HG03565 (cell line): Measurements from ENCODE around the gene BLOC1S1.

Experiments used
- ATAC-seq: cut with Tn5 transposase; IDR thresholded peaks from one replicate; pipeline ENCODE4 v1.9.1; 2021; ENCODE audit warnings: mild to moderate bottlenecking, moderate library complexity; ENCODE audit not compliant: unreplicated experiment

The BLOC1S1 gene

DNA sequence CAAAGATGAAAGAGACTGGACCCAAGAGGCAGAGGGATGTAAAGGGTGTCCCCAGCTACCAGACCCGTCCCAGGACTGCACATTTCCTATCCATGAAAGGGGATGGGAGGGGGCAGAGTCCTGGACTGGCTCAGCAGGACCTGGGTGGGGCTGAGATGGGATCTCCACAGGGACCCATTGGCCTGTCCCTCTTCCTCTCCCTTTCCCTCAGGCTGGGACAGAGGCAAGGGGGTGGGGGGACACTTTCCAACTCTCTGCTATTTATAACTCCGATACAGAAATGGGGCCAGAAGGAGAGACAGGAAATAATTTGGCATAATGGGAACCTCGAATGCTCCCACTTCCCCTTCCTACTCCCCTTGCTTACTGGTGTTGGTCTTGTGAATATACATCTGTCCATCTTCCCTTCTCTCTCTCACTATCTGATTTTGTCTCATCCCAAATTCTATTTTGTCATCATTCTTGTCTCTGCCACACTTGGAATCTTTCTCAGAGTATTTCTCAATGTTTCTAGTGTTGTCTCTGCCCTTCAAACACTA, 7.1 kb upstream of the BLOC1S1 start:
- ATAC-seq = no peak

DNA sequence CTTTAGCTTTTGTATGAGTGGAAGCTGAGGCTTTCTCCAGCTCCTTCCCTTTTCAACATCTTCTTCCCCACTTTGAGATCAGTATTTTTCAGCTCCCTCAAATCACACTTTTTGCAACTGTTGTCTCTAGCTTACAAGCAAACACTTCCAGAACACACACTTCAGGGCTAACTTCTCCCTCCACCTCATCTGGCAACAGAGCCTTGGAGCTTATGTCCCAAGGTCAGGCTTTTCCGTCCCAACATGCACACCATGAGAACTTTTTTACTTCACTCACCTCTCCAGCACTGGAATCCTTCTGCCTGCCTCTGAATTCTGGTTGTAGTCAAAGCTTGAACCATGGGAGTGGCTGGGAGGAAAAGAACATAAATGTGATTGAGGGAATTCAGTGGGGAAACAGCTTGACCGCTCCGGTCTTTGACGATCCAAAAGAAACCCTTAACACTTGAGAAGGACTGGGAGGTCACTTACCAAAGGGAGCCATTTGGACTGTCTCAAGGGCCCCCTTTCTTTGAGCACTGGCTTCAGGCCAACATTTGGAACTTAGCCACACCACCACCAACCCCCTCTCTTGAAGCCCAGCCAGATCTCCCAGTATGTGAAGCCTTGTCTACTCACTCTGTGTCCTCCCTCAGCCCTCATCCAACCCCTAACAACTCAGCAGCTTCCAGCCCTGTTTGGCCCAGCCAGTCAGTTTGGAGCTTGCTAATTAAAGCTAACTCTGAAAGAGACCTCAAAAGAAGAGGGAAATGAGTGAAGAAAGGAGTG, 3.9 kb upstream of the BLOC1S1 start:
- no peak for ATAC-seq

DNA sequence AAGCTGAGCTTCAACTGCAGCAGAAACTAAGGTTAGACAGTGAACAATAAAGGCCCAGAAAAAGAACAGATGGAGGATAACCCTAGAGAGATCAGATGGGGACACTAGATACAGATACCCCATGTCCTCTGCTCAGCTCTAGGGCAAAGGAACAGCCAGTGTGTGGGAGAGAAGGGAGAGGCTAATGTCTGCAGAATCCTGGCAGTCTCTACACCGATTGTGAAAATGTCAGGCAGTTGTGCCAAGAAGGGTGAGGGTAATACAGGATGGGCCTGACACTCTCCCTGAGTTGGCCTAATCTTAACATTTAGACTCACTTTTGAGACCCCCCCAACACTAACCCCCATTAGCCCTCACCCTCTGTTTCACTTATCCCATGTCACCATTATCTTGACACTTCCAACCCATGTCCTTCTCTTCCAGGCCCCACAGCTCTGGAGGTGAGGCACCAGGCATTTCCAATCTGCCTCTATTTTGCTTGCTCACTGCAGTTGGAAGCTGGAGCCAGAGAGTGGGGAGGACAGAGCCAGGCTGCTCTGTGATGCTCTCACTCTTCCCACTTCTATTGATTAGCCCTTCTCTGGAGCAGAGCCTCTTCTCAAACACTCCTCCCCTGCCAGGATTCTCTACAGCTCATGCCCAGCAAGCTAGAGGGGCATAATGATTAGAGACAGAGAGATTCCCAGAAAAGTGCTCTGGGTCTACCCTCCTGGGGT, 3.0 kb upstream of the BLOC1S1 start:
- no peak for ATAC-seq

DNA sequence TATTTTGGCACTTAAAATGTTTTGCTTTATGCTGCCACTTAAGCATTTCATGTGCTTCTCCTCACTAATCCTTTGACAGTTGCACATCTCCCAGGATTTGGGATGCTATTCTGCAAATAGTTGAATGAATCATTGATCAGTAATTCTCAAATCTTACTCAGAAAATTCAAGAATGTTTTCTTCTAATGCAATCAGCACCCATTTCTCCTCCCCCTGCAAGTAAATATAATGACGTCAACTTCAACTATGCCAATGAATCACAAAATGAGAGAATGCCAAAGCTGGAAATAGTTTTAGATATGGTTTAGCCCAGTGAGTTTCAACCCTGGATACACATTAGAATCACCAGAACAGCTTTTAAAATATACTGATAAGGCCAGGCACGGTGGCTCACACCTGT, 2.1 kb upstream of the BLOC1S1 start:
- ATAC-seq = no peak

DNA sequence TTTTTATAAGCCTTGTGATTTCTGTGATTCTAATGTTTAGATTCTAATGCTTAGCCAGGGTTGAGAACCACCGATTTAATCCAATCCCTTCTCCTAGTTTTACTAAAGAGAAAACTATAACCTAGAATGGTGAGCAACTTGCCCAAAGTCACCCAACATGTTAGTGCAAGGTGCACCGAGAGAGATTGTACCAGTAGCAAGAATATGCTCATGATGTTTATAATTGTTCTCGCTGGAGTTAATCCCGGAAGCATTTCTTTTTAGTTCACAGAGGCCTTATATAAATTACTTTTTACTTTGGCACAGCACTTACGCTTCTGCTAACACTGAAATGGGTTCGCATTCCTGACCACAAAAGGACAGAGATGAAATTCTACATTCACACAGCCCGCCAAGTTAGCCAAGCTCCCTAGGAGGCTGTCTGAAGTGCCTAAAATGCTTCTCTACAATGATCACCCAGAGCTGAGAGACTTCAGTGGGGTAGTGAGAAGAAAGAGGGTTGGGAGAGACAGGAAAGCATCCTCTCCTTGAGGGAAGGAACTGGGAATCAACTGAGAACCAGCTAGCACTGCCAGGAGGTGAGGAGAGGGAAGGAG, 579 bp upstream of the BLOC1S1 start:
- no peak for ATAC-seq

DNA sequence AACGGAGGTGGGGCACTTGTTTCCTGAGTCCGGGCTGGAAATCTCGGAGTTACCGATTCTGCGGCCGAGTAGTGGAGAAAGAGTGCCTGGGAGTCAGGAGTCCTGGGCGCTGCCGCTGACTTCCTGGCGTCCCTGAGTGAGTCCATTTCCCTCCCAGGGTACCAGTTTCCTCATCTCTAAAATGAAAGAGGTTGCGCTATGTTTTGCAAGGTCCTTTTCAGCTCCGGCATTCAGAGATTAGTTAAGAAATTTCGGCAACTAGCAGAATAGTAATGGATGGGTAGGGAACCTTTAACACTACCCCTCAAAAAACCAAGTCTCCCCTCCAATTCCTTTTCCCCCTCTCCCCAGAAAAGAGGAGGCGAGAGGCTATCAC, 724 bp downstream of the BLOC1S1 start:
- no peak for ATAC-seq

DNA sequence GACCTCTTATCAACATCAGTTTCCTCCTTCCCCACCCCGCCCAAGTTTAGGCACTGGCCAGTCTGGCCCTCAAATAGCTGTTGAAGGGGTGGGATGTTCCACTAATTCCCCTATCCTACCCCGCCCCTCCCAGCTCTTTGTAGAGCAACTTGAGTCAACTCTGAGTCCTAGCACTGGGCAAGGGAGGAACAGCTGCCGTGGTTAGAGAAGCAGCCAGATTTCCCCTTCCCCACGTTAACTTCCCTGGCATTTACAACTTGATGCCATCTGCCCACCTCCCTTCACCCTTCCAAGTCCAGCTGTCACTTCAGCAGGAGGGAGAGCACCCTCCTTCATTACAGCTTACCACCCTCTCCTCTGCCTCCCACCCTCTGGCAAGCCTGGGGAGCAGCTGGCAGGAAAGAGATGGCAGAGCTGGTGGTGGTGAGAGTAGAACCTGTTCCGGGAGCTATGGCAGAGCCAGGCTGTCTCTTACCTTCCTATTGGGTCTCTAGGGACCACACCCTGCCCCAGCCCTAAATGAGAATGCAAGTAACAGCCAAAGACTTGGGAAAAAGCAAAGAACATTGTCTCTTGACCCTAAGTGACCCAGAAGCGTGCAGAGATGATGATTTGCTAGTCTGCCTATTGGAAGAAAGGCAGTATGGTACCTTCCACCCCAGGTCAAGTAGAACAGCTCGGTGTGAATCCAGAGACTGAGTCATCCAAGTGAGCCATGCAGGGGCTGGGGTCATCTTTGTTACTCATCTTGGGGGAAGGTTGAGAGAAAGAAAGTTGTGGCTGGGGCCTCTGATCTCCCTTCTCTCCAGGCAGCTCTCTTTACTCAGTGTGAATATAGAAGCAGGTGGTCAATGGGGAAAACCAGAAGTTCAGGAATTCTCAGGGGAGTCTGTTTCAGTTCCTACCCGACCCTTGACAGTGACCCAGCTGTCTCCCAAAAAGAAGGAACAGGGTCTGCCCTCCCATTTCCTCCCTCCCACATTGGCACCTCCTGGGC, 1.5 kb downstream of the BLOC1S1 start:
- no peak for ATAC-seq

DNA sequence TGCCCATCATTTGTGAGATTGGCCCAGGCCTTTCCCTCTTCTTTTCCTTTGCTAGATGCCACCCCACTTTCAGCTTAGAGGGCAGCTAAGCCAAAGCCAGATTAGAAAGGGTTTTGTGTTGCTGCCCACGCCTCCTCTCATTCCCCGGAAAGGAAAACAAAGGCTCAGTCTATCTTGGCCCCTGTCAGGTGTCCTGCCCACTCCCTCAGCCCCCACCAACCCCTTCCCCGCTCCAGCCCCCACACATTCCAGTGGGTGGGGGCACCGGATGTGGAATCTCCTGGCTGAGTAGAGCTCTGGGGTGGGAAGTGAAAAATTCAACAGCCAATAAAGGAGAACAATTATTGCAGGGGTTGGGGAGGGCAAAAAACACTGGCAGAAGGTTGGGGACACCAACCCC, 2.2 kb downstream of the BLOC1S1 start:
- no peak for ATAC-seq

DNA sequence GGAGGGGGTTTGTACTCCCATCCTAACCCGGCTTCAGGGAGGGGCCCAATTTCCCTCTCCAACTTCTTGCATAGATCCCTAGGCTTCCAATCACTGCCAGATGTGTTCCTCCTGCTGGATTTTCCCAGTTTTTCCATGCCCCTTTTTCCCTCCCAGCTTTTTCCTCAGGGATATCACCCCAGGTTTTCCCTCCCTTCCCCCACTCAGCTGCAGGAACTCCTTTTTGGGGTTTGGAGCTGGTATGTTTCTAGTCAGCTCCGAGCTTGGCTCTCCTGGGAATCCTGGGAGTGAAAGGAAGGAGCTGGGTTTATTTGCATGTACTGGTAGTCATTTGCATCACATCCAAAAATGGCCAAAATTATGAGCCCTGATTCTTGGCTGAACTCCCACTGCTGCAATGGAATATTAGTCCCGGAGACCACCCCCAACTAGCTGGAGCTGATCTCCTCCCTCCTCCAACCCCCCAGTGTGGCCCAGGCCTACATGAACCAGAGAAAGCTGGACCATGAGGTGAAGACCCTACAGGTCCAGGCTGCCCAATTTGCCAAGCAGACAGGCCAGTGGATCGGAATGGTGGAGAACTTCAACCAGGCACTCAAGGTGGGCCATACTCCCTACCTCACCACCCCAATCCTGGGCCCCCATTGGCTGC, 2.9 kb downstream of the BLOC1S1 start:
- no peak for ATAC-seq

DNA sequence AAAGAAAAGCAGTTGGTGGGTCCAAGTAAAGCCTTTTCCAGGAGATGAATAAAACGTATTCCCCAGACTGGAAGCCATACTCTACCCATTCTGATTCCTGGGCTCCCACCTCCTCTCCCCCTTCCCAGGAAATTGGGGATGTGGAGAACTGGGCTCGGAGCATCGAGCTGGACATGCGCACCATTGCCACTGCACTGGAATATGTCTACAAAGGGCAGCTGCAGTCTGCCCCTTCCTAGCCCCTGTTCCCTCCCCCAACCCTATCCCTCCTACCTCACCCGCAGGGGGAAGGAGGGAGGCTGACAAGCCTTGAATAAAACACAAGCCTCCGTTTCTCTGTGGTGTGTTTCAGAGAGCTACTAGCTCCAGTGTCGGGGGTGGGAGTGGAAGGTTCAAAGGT, 3.5 kb downstream of the BLOC1S1 start:
- no peak for ATAC-seq

DNA sequence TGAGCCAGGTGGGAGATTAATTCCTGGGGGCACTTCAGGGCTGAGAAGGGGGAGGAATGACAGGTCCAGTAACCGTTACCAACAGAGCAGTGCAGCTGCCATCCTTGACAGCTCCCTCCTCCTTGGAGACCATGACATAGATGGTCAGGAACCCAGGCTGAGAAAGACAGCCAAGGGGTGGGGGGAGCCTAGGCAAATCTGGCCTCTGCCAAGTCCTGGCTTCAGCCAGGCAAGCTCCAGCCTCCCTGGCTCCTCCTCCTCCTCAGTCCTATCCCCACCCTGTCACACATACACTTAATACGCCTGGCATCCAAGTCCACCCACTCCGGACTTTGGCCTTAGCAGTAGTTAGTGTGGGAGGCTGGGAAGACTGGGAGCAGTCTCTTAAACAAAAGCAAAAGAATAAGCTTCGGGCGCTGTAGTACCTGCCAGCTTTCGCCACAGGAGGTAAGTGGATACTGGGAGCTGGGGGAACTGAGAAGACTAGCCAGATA, 4.3 kb downstream of the BLOC1S1 start, which contains the start of gene RDH5:
Gene RDH5 (plus strand): TSS at position 323 of the 494 bp plus-strand sequence. CDS start 792 bp downstream, outside the sequence.
- no peak for ATAC-seq

DNA sequence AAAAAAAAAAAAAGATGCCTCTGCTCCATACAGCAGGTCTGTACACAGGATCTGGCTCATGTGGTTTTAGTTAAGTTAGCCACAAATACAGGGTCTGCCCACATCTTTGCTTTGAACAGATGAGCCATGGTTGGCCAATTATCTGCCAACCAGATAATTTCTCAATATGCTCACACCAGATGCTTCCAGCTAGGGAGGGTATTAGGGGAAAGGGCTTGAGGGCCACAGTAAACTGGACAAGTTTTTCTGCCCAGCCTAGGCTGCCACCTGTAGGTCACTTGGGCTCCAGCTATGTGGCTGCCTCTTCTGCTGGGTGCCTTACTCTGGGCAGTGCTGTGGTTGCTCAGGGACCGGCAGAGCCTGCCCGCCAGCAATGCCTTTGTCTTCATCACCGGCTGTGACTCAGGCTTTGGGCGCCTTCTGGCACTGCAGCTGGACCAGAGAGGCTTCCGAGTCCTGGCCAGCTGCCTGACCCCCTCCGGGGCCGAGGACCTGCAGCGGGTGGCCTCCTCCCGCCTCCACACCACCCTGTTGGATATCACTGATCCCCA, 5.1 kb downstream of the BLOC1S1 start:
- ATAC-seq = no peak

DNA sequence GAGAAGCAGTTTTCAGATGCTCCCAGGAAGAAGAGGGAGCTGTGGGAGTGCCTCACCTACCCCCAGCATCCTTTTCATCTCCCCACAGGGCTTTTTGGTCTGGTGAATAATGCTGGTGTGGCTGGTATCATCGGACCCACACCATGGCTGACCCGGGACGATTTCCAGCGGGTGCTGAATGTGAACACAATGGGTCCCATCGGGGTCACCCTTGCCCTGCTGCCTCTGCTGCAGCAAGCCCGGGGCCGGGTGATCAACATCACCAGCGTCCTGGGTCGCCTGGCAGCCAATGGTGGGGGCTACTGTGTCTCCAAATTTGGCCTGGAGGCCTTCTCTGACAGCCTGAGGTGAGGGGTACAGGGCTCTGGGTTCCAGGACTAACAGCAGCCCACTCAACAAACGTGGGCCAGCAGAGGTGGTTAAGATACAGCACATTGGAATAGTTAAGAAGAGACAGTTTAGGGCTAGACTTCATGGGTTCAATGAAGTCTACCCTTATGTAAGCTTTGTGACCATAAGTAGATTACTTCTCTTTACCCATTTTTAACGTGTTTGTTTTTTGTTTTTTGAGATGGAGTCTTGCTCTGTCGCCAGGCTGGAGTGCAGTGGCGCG, 5.9 kb downstream of the BLOC1S1 start:
- no peak for ATAC-seq

DNA sequence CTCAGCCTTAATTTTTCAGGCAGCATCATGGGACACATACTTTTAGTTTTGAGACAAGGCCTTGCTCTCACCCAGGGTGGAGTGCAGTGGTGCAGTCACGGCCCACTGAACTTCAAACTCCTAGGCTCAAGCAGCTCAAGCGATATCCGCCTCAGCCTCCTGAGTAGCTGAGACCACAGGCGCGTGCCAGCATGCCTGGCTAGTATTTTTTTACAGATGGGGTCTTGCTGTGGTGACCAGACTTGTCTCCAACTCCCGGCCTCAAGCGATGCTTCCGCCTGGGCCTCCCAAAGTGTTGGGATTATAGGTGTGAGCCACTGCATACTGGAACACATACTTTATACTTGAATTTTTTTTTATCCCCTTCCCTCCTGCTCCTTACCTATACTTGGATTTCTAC, 7.1 kb downstream of the BLOC1S1 start:
- no peak for ATAC-seq

DNA sequence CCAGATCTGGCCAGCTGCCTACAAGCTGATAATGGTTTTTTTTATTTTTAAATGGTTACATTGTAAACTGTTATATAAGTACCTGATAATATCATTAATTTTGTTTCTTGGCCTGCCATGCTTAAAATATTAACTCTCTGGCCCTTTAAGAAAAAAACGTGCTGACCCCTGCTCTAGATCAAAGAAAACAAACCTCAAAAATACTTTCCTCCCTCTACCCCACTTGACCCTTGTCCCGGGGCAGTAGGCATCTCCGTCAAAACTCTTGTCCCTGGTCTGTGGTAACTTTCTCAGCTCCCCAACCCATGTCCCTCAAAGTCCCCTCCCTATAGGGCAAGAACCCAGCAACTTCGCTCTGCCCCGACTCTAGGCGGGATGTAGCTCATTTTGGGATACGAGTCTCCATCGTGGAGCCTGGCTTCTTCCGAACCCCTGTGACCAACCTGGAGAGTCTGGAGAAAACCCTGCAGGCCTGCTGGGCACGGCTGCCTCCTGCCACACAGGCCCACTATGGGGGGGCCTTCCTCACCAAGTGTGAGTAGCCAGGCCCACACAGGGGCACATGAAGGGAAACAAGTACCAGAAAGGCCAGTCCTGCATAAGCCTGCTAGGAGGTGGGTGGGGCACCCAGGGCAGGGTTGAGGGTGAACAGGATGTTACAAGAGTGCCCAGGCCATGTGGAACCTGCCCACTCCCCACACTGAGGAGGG, 7.8 kb downstream of the BLOC1S1 start:
- ATAC-seq = no peak

DNA sequence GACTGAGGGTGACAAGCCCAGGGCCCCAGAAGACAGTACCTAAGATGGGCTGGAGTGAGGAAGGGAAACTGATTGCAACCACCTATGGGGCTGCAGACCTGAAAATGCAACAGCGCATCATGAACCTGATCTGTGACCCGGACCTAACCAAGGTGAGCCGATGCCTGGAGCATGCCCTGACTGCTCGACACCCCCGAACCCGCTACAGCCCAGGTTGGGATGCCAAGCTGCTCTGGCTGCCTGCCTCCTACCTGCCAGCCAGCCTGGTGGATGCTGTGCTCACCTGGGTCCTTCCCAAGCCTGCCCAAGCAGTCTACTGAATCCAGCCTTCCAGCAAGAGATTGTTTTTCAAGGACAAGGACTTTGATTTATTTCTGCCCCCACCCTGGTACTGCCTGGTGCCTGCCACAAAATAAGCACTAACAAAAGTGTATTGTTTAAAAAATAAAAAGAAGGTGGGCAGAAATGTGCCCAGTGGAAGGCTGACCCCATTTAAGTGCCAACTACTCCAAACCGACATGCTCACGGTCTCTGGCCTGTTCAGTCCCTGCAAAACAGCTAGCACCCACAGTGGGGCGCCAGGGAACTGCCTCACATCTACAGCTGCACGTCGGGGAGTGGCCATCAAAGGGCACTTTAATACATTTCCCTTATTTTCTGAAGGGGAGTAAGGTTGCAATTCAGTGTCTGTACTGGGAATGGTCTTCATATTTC, 8.5 kb downstream of the BLOC1S1 start:
- no peak for ATAC-seq

DNA sequence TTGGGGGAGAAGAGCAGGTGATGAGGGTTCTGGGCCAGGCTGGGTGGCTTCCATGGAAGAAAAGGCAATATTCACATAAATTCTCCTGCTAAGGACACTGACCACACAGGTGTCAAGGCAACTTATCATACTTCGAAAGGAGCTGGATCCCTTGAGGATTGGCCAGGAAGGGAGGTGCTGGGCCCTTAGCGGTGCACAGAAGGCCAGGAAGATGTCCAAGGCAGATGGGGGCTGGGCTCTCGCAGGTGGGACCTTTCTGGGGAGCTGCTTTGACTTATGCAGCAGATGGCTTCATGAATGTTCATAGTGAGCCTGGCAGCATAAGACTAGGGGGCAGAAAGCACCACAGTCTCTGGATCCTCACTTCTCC, 9.1 kb downstream of the BLOC1S1 start:
- no peak for ATAC-seq

DNA sequence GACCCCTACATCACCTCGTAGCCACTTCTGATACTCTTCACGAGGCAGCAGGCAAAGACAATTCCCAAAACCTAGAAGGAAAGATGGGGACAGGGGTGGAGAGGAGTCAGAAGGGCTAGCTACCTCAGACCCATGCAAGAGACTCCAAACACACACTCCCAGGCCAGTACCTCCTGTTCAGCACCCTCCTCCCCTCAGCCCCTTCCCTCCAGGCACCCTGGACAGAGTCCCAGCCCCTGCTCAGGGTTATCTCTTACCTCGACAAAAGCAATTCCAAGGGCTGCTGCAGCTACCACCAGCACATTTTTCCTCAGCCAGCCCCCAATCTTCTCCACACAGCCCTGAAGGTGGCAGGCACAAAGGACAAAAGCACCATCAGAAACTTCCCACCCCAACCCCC, 9.7 kb downstream of the BLOC1S1 start:
- no peak for ATAC-seq
